NT2/D1 (cell line): ENCODE measurements around the gene SLC2A1.

Experiments
- SUZ12 ChIP-seq: IDR thresholded peaks from 2 replicates; pipeline ENCODE4 v1.6.1; 2011; ENCODE audit not compliant: insufficient read length, insufficient read depth; ENCODE audit errors: extremely low read depth
- YY1 ChIP-seq: IDR thresholded peaks from 2 replicates; pipeline ENCODE4 v1.6.1; 2011; ENCODE audit not compliant: insufficient read length, insufficient read depth
- ZNF274 ChIP-seq: IDR thresholded peaks from 2 replicates; pipeline ENCODE4 v1.6.1; 2011; ENCODE audit warnings: mild to moderate bottlenecking, low read depth, low read length

DNA sequence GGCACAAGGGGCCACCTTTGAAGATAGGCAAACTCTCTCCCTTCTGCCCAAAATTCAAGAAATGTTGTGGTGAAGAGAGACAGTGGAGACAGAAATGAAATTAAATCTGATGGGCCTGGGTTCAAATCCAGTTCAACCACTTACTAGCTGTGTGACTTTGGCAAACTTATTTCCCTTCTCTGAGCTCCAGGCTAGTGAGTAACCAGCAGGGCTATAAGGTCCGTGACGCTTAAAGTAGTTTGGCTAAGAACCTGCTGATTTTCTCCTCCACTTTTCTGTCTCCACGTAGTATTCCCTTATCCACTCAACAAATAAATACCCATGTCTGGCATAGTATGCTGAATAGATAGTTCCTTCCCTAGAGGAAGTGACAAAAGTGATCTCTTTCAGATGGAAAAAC is 1.9 kb downstream of the SLC2A1 start:
- TF ChIP-seq YY1 (no peak), SUZ12 (no peak), ZNF274 (no peak)
